OCI-LY1 (cell line): ENCODE results near the gene RHEBL1.

Experiments
- EZH2 ChIP-seq: fragments of 200-600 bp; sonication (generic), shearing (Covaris generic); IDR thresholded peaks from 2 replicates; pipeline ENCODE4 v1.8.0; 2017; ENCODE audit warnings: borderline replicate concordance, mixed run types, mild to moderate bottlenecking, antibody characterized with exemption, low read length, moderate library complexity, mixed read lengths
- TF ChIP-seq, protein P1 (sequence below): fragments of 200-600 bp; sonication (generic), shearing (Covaris generic); IDR thresholded peaks from 2 replicates; pipeline ENCODE4 v1.5.1; 2017; ENCODE audit warnings: mild to moderate bottlenecking, antibody characterized with exemption, low read length, moderate library complexity, mixed read lengths

DNA sequence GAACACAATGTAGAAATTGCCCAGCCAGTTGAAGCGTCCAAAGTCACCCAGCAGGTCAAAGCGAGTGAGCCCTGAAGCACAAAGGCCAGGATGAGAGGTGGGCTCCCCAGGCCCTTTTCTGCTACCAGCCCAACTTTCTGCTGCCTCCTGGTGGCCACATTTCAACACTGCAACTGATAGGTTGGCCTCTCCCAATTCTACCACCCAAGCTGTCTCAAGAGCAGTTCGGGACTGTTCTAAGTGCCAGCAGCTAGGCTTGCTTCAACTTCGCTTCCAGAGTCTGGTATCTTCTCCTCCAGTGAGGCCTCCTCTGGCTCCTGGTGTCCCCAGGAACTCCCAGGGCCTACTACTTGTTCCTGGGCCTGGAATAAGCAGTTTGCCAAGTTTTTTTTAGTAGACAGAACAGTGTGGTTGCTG lies 28.3 kb upstream of the RHEBL1 start:
- no peak for TF ChIP-seq EZH2
- TF ChIP-seq, protein P1, sequence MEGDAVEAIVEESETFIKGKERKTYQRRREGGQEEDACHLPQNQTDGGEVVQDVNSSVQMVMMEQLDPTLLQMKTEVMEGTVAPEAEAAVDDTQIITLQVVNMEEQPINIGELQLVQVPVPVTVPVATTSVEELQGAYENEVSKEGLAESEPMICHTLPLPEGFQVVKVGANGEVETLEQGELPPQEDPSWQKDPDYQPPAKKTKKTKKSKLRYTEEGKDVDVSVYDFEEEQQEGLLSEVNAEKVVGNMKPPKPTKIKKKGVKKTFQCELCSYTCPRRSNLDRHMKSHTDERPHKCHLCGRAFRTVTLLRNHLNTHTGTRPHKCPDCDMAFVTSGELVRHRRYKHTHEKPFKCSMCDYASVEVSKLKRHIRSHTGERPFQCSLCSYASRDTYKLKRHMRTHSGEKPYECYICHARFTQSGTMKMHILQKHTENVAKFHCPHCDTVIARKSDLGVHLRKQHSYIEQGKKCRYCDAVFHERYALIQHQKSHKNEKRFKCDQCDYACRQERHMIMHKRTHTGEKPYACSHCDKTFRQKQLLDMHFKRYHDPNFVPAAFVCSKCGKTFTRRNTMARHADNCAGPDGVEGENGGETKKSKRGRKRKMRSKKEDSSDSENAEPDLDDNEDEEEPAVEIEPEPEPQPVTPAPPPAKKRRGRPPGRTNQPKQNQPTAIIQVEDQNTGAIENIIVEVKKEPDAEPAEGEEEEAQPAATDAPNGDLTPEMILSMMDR, result peak; percentile 79
